NCI-H1417 (cell line): ENCODE data around the gene HLA-DQB2.
"Not testable (repeated sequence)": the region's sequence is repeated elsewhere in the genome, so short reads cannot be mapped to it uniquely, and the experiment has no call there.

Experiments used
- DNase-seq, 3 experiments: peaks; one replicate each; lab custom pipeline; 2025; lab: John Stamatoyannopoulos, UW

The HLA-DQB2 gene

DNA sequence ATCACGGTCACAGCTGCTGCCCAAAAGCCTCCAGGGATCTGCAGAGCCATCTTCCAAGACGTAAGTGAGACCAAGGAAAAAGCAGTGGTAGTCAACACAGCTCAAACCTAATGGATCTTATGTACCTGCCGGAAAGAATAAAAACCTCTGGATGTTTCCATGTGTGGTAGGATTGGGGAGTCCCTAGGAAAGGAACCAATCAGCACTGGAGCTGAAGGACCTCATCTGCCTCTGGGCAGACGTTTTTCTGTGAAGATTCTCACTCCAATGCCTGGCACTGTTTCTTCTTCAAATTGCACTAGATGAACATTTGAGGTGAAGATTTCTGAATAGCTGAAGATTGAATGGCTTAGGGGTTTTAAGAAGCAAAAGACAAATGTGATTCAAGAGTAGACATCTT is at the start of gene HLA-DQB2:
Gene HLA-DQB2 (minus strand): TSS at position 112 of the 400 bp plus-strand sequence. CDS start 62 bp downstream, at position 50.
- DNase-seq, result peak in 1 of 3 experiments; percentile 29

DNA sequence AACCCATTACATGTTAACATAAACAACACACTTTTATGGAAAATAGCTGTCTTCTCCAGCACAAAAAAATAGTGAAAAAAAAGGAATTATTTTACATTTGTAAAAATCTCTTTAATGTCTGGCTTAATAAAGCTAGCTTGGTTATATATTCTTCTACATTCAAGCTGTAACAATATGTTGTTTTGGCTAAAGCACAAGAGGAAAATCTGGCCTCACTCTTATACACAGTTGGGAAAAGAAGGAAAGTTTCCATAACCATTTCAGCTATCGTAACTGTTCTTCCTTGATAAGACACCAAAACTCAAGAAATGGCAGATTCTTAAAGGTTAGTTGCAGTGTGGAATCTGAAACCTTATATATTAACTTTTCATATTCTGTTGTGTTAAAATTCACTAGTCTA is 45.8 kb upstream of the HLA-DQB2 start:
- DNase-seq, result no peak

- DNase-seq, result no peak
Measured at GRCh38 chr6:32807020-32807580, 43.8 kb upstream of the HLA-DQB2 start.

DNA sequence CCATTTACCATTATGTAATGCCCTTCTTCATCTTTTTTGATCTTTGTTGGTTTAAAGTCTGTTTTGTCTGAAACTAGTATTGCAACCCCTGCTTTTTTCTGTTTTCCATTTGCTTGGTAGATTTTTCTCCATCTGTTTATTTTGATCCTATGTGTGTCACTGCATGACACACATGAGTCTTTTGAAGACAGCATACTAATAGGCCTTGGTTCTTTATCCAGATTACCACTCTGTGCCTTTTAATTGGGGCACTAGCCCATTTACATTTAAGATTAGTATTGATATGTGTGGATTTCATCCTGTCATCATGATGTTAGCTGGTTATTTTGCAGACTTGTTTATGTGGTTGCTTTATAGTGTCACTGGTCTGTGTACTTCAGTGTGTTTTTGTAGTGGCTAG is 42.1 kb upstream of the HLA-DQB2 start:
- DNase-seq, result not testable (repeated sequence)

- no peak for DNase-seq
Measured at GRCh38 chr6:32803416-32803815, 40.1 kb upstream of the HLA-DQB2 start.

DNA sequence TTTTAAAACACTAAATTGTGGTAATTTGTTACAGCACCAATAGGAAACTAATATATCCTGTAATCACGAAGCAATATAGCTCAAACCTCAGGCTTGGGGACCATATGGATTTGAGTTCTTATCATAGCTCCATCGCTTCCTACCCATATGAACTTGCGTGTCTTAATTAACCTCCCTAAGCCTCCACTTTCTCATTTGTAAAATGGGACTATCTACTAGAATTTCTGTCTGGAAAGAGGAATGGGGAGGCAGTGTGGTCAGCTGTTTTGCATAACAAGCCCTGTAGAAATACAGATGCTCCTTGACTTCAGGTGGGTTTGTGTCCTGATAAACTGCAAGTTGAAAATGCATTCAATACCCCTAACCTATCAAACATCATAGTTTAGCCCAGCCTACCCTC is 36.4 kb upstream of the HLA-DQB2 start:
- no peak for DNase-seq

DNA sequence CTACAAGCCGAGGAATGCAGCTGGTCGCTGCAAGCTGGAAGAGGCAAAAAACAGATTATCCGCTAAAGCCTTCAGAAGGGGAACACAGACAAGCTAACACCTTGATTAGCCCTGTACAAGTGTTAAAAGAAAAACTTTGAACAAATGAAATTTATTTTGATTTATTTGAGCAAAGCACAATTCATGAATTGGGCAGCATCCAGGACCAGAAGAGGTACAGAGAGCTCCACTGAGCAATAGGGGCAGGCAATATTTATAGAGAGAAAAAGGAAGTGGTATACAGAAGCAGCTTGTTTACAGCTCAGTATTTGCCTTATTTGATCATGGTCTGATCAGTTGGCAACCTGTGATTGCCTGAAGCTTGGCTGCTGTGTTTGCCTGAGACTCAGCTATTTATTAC is 35.8 kb upstream of the HLA-DQB2 start:
- no peak for DNase-seq

GRCh38 chr6:32796848-32797776 is 33.8 kb upstream of the HLA-DQB2 start:
- peak; percentile 28 to 64 (median 63) for DNase-seq

- DNase-seq, result no peak
Measured at GRCh38 chr6:32794510-32794909, 31.2 kb upstream of the HLA-DQB2 start.

GRCh38 chr6:32792901-32793435 is 29.6 kb upstream of the HLA-DQB2 start:
- DNase-seq, result no peak

GRCh38 chr6:32790306-32790705 is 27.0 kb upstream of the HLA-DQB2 start:
- DNase-seq, result no peak

DNA sequence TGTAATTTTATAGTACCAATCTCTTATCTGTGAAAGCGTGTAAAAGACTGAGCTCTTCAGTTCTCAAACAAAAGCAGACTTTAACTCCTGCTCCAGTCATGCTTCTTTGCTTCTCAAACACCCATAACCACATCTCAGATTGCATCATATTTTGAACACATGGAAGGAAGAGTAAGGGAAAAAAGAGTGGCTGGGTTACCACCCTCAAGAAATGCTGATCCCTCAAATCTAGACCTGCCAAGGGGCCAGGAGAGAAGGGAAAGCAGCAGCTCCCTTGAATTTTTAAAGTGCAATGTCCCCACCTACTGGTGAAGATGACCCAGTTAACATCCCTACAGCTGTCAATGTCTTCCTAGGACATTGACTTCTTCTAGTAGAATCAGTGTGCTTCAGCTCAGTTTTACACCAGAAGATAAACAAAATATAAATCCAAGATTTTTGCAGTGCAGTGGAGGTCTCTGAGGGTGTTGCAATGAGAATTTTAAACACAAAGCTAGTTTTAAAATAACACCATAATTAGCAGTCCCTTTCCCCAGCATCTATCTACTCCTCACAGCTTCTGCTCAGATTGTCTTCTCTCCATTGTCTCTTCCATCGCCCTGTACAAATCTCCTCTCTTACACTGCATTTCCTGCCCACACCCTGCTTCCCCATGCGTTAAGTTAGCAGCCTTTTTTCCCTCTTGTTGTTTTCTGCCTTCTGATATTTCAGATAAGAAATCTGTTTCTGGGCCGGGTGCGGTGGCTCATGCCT is 22.6 kb upstream of the HLA-DQB2 start:
- DNase-seq, result peak; percentile 20 to 95 (median 66)

GRCh38 chr6:32782923-32783322 is 19.6 kb upstream of the HLA-DQB2 start:
- DNase-seq, result not testable (repeated sequence)

DNA sequence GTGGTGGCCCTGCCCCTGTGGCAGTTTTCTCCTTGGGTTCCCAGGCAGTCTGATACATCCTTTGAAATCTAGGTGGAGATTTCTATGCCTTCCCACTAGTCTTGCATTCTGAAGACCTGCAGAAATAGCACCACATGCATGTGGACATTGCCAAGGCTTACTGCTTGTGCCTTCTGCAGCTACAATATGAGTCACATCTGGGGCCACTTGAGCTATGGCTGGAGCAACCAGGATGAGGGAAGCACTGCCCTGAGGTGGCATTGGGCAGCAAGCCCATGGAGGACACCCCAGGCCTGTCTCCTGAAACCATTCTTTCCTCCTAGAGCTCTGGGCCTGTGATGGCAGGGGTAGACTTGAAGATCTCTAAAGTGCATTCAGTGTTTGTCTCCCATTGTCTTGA is 15.7 kb upstream of the HLA-DQB2 start:
- DNase-seq, result no peak

DNA sequence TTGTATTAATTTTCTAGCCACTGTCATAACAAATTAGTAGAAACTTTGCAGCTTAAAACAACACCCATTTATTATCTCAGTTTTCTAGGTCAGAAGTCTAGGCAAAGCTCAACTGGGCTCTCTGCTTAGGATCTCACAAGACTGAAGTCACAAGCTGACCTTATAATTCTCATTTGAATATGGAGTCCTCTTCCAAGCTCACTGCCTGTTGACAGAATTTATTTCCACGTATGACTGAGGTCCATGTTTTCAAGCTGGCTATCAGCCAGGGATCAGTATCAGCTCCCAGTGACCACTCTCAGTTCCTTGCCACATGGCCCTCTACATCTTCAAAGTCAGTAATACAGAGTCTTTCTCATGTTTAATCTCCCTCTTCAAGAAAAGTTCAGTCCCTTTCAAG is 11.7 kb upstream of the HLA-DQB2 start:
- no peak for DNase-seq

GRCh38 chr6:32774426-32774825 is 11.1 kb upstream of the HLA-DQB2 start:
- no peak for DNase-seq

DNA sequence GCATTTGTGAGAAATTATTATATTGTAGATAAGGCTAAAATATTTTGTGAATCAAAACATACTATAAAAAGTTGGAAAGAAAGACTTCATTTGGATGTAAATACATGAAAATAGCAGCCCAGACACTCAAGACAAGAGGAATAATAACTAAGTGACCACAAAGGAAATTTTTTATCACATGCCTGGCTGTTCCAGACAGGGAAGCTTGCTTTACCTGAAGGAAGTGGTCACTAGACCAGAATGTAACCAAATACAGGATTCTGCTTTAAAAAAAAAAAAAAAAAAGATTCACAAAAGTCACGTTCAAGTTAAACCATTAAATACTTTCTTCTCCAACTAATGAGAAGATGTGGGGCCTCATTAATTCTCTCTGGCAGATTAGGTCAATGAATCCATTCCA is 9.3 kb upstream of the HLA-DQB2 start:
- DNase-seq, result no peak

DNA sequence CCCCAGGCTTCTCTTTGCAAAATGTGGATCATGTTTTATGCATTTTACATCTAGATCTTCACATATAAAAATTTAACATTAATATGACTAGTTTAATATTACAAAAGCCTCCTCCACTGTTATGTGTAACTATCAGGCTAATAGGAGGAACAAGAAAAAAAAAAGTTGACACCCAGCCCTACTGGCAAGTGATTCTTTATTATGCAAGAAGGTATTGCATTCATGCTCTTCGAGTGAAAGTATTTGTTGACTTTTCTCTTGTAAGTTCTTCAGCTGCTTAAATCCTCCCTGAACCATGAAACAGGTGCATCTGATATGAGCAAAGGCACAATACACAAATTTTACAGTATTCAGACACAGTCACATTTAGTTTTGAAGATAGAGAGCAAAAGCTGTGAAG is 716 bp upstream of the HLA-DQB2 start:
- peak in 1 of 3 experiments; percentile 76 for DNase-seq

DNA sequence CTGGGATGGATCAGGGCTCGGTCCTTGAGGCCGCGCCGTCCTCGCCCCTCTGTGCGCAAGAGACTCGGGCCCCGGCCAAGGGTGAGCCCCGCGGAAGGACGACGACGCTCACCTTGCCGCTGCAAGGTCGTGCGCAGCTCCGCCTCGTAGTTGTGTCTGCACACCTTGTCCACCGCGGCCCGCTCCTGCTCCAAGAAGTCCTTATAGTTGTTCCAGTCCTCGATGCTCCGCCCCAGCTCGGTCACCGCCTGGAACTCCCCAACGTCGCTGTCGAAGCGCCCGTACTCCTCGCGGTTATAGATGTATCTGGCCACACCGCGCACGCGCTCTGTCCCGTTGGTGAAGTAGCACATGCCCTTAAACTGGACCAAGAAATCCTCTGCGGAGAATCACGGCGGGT is 1.8 kb downstream of the HLA-DQB2 start:
- no peak for DNase-seq

DNA sequence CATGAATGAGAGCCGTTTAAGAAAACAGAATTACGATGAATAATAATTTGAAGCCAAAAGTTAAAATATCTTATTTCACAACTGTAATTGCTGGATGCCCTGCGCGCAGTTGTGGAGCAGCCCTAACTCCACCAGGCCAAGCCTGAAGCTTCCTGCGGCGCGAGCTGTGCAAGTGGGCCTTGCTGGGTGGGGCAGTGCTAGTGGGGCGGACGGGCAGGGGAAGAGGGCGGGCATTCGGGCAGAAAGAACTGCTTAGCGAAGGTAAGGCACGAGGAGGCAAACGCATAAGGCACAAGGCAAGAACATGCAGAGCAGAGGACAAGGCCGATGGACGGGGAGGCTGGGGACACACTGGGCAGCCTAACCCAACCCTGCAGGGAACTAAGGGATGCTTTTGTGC is 2.3 kb downstream of the HLA-DQB2 start:
- DNase-seq, result no peak

GRCh38 chr6:32759669-32760068 is 3.7 kb downstream of the HLA-DQB2 start:
- DNase-seq, result no peak

- no peak for DNase-seq
Measured at GRCh38 chr6:32752580-32752979, 10.8 kb downstream of the HLA-DQB2 start.
